GM18907 (cell line): ENCODE measurements around the gene LRP11.
"Not testable (repeated sequence)": the region's sequence is repeated elsewhere in the genome, so short reads cannot be mapped to it uniquely, and the experiment has no call there.

Experiments used
- ATAC-seq: cut with Tn5 transposase; IDR thresholded peaks from one replicate; pipeline ENCODE4 v1.9.1; 2021; ENCODE audit warnings: mild to moderate bottlenecking, moderate library complexity; ENCODE audit not compliant: unreplicated experiment

Gene LRP11

DNA sequence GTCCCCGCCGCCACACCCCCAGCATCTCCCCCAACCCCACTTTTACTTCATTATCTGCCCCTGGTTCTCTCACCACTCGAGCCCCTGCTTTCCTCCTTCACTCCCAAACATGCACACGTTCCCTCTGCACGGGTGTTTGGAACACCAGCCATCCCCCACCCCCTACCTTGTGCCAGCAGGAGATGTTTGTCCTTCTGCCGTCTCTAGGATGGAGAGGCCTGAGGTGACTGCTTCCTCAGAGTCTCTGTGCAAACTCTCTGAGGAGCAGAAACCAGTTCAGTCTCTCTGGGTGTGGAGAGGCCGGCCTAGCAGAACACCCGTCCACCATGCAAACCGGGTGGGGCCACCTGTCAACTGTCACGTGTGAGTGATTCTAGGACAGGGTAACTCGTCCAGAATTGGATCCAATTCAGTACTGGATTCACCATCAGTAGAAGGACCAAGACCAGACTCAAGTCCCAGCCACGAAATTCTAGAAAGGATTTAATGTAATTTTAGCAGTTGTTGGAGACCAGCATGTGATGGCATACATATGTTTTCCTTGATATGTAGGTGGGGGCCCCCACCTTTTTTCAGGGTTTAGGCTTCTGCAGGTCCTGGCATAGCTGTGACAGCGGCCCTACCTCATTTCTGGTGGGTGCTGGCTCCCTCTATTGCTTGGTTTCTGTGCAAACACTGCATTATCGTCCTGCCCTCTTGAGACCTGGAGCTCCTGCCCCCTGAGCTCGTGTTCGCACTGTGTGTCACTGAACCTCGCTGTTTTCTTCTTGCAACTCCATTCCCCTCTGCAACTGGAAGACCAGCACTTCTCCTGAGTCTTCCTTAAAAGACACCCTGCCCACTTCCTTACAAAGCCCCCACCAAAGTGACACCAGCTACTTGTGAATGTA lies 33.9 kb upstream of the LRP11 start, which contains the start of gene RAET1E:
RAET1E (minus strand) TSS at position 259 of the 890 bp plus-strand sequence. CDS start 7,212 bp downstream, outside the sequence.
- ATAC-seq = no peak

DNA sequence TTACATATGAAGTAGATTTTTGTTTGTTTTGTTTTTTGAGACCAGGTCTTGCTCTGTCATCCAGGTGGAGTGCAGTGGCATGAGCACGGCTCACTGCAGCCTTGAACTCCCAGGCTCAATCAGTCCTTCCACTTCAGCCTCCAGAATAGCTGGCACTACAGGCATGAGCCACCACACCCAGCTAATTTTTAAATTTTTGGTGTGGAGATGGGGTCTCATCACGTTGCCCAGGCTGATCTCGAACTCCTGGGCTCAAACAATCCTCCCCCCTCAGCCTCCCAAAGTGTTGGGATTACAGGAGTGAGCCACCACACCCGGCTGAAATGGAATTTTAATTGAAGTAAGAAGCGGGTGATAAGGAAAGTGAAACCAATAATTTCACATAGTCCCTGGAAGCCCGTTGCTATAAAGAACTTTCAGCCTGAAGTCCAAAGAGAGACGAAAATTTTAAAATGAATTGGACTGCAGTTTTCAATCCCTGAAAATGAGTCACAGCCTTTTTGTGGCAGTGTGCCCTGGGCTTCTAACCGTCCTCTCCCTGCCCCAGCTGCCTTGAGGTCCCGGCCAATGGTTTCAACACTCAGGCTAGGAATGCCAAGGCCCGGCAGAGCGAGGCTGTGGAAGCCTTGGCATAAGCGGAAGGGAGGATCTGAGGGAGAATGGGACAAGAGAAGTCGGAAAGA lies 33.0 kb upstream of the LRP11 start:
- no peak for ATAC-seq

DNA sequence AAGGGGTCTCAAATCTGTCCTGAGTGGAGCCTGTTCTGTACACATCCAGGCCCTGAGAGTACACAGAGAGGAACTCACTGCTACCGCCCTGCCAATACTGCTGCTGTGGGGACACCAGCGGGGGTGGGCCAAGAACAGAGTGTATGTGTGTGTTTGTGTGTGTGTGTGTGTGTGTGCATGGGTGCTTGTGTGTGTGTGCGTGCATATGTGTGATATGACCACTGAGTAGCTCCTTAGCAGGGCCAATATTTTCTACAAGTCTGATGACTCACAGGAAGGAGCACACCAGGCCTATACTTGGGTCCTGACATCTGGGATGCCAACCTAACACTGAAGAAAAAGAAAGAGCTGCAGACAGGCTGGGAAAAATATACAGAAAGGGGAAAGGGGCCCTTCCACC lies 32.3 kb upstream of the LRP11 start:
- no peak for ATAC-seq

DNA sequence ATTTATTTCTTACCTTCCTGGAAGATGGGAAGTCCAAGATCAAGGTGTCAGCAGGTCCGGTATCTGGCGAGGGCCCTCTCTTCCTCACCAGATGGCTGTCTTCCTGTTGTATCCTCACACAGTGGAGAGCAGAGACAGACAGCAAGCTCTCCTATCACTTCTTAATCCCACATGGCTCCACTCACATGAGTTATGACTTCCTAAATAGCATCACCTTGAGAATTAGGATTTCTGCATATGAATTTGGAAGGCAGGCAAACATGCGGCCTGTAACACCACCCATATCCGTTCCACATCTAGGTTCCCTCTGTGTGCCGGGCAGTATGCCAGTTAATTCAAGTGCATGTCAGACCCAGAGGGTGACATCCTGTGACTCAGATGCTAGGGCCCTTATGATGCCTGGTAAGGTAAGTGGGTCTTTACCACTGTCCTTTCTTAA lies 31.7 kb upstream of the LRP11 start:
- ATAC-seq = no peak

DNA sequence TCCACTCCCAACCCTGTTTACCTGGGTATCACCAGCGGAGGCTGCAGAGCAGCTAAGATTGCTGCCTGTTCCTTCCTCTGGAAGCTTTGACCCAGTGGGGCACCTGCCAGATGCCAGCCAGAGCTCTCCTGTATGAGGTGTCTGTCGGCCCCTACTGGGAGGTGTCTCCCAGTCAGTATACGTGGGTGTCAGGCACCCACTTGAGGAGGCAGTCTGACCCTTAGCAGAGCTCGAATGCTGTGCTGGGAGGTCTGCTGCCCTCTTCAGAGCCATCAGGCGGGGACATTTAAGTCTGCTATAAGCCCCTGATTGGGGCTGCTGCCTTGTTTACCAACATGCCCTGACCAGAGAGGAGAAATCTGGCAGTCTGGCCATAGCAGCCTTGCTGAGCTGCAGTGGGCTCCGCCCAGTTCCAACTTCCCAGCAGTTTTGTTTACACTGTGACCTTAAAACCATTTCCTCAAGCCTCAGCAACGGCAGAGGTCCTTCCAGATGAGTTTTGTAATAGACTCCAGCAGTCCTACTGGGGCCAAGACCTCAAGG lies 31.0 kb upstream of the LRP11 start:
- no peak for ATAC-seq

DNA sequence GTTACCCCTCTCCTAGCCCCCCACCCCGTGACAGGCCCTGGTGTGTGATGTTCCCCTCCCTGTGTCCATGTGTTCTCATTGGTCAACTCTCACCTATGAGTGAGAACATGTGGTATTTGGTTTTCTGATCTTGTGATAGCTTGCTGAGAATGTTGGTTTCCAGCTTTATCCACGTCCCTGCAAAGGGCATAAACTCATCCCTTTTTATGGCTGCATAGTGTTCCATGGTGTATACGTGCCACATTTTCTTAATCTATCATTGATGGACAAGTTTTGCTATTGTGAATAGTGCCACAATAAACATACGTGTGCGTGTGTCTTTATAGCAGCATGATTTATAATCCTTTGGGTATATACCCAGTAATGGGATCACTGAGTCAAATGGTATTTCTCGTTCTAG lies 27.7 kb upstream of the LRP11 start:
- ATAC-seq = not testable (repeated sequence)

DNA sequence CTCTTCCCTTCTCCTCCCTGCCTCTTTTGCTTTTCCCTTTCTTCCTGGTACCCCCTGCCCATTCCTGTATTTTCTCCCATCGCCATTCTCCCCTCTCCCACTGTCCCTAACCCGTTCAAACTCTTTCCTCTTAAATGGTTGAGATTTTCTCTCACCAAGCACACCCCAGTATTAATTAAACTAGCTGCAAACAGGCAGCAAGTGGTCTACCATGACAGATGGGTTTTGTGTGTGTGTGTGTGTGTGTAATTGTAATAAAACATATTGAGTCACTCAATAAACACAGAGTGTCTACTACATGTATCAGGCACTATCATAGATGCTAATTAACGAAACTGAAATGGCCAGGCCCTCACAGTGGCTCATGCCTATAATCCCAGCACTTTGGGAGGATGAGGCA lies 27.1 kb upstream of the LRP11 start:
- ATAC-seq = no peak

DNA sequence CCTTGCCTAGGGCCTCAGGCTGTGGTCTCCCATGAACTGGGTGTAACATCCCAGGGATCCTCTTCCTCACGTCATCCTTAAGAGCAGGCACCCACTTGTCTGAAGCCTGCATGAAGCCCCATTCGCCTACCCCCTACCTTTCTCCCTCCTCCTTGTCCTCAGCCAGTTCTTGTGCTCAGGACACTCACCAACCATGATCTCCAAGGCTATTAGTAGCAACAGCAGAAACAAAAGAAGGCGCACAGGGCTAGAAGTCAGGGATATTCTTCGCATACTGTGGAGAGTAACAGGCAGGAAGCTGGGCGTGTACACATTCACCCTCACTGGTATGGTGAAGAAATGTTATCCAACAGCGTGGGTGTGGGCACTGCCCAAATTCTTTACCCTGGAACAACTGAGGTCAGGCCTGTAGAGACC lies 26.5 kb upstream of the LRP11 start:
- ATAC-seq = no peak

DNA sequence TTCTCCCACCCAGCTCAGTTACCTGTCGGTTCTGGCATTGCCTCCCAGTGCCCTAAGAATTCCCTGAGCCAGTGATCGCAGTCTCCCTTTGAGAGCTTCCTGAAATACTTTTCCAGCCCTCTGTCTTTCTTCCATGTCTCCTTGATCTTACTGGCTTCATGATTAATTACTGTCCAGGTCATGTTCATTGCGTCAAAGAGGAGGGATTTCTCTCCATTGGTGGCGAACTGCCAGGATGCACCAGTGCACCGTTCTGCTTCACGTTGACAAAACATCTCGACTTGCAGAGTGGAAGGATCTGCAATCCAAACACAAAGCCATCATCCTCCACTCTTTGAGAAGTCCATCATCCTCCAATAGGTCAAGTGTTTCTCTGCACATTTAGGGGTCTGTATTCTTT lies 25.2 kb upstream of the LRP11 start:
- no peak for ATAC-seq

DNA sequence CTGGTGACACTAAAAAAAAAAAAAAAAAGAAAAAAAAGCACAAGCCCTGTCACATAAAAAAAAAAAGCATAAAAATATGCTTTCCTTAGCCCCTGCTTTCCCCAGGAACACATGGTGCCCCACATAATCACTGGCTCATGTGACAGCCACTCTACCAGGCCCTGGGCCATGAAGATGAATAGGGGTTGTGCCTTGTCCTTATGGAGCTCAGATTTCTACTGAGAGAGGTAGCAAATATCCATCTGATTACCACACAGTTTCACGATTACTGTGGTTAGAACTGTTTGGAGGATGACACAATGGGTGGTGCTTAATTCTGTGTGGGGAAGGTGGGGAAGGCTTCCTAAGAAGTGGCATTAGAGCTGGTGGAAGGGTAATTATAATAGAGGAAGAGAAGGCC lies 24.5 kb upstream of the LRP11 start:
- ATAC-seq = no peak

DNA sequence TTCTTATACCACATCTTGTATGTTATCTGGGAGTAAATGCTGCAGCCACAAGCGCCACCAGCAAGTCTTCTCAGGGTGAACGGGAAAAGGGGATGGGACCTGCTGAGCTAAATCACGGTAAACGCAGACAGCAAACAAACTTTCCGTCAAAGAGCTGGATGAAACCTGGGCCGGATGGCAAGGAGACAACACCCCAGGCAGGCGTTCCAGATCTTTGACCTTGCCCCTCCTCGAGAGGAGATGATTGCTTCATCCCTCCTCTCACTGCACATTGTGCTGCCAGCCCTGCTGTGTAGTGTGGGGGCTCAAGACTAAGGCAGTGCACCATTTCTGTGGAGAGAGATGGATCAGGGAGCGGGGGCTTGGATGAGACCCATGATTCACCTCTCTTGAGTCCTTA lies 23.9 kb upstream of the LRP11 start:
- ATAC-seq = no peak

DNA sequence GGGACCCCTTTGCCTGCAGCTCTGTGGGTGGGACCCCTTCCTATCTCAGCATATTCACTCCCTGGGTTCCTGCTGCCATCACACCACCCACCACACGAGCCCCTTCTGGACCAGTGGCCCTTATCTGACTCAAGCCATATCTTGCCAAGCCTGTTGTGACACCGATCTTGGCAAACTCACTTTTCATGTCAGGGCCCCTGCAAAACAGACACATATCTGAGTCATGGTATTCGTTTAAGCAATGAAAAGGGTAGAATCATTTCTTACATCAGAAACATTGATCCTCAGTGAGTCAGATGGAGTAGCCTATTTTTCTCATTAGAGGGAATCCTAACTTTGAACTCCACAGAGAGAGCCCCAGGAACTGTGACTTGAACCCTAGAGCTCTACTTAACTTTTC lies 23.2 kb upstream of the LRP11 start:
- ATAC-seq = no peak

DNA sequence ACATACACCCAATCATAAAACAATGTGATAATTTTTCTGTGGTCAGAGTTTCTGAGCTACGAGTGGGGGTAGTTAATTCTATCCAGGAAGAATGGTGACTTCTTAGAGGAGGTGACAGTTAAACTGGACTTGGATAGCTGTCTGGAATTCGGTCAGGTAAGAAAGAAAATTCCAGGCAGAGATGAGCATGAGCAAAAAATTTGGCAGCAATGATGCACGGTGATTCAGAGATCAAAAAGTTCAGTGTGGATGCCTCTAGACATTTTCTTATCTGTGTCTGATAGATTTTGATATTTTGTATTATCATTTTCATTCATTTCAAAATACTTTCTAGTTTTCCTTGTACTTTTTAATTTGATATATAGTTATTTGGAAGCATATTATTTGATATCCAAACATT lies 21.7 kb upstream of the LRP11 start:
- ATAC-seq = no peak

DNA sequence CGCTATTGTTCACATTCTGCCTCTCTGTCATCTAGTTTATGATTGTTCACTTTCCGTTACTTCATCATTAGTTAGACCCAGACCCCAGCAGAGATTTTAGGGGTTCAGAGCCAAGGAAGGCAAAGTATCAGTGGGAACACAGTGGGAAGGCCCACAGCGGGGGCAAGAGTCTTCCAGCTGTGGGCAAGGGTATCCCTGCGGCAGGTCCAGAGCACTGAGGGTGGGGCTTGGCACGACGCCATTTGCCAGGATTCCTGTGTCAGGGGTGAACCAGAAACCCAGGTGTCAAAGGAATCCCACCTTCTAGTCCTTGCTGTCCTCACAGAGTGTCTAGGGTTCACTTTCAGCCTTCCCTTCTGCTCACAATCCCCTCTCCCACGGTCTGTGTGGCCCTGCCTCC lies 20.5 kb upstream of the LRP11 start:
- no peak for ATAC-seq

DNA sequence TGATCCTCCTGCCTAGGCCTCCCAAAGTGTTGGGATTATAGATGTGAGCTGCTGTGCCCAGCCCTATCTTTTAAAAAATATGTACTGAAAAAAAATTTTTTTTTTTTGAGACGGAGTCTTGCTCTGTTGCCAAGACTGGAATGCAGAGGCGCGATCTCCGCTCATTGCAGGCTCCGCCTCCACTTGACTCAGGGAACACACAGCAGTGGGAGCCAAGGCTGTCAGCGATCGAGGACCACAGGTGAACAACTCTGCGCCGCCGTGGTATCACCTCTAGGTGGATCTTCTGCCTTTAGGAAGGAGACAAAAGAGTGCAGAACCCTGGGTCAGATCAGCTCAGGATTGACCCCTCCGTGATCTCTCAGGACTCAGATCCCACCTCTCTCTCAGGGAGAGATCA lies 20.1 kb upstream of the LRP11 start:
- no peak for ATAC-seq

DNA sequence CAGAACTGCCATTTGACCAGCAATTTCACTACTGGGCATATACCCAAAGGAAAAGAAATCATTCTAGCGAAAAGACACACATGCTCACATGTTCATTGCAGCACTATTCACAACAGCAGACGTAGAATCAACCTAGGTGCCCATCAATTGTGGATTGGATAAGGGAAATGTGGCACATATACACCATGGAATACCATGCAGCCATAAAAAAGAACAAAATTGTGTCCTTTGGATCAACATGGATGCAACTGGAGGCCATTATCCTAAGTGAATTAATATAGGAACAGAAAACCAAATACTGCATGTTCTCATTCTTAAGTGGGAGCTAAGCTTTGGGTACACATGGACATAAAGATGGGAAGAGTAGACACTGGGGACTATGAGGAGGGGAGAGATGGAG lies 17.7 kb upstream of the LRP11 start:
- ATAC-seq = no peak

DNA sequence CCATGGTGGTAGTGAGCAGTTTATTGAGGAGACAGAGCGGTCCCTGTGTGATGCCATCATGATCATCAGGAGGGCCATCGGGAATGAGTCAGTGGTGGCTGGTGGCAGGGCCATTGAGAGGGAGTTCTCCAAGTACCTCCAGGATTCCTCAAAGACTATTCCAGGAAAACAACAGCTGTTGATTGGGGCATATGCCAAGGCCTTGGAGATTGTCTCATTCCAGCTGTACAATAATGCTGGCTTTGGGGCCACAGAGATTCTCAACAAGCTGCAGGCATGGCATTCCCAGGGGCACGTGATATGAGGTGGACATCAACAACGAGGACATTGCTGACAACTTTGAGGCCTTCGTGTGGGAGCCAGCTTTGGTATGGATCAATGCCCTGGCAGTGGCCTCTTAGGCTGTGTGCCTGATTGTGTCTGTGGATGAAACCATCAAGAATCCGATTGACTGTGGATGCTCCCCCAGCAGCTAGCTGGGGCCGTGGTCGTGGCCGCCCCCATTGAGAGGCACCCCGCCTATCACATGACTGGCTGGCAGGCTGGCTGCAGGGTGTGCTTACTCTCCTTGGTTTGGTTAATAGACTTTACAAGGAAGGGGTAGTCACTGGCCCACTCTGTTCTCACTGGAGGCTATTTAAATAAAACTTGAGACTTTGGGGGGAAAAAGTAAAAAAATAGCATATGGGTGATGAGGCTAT lies 17.1 kb upstream of the LRP11 start:
- no peak for ATAC-seq

DNA sequence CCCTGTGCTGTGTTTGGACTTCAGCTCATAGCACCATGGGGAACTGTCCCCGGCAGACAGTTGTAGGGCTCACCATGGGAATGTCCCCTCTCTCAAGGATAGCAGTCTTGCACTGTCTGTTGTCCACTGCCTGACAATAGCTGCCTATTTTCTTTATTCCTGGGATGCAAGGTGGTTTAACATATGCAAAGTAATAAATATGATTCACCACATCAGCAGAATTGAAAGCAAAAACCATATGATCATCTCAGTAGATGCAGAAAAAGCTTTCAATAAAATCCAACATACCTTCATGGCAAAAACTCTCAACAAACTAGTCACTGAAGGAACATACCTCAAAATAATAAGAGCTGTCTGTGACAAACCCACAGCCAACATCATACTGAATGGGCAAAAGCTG lies 13.5 kb upstream of the LRP11 start:
- no peak for ATAC-seq

DNA sequence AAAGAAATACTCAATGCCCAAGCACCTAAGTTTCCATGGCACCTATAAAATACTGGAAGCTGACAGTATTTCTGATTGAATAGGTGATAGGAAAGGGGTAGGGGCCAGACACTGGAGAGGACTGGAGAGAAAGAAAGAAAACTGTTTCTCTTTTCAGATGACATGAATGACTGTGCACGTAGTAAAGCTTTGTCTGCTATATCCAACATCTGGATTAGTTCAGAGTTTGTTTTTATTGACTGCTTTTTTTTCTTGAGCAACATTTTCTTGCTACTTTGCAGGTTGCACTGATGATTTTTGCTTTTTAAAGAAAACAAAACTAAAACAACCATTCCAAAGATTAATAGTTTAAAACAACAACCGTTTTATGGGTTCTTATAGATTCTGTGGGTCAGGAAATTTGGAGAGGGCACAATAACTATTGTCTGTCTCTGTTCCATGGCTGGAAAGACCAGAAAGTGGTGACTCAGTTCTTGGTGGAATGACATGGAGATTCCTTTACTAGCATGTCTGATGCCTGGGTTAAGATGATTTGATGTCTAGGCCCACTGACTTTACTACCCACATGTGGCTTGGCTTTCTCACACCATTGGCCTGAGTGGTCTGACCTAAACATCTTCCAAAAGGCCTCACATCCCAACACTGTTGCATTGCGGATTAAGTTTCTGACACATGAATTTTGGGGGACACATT lies 12.2 kb upstream of the LRP11 start:
- ATAC-seq = no peak

DNA sequence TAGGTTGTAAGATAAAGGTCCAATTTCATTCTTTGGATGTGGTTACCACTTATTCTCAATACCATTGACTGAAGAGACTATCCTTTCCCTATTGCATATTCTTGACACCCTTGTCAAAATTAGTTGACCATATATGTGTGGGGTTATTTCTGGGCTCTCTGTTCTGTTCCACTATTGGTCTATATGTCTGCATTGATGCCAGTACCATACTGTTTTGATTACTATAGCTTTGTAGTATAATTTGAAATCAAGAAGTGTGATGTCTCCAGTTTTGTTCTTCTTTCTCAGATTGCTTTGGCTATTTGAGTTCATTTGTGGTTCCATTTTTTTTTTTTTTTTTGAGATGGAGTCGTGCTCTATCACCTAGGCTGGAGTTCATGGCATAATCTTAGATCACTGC lies 8.1 kb upstream of the LRP11 start:
- no peak for ATAC-seq

DNA sequence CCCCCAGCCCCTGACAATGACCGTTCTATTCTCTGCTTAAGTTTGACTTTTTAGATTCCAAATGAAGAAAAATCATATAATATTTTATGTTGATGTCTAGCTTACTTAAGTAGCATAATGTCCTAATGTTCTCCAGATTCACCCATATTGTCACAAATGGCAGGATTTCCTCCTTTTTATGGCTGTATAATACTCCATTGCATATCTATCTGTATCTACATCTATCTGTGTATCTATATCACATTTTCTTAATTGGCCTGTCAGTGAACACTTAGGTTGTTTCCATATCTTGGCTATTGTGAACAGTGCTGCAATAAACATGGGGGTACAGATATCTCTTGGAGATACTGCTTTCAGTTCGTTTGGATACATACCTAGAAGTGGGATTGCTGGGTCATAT lies 7.0 kb upstream of the LRP11 start:
- no peak for ATAC-seq
